Right hindlimb (tissue), 1 donor: Measurements from ENCODE around the gene TMEM131.
"Not testable (repeated sequence)": the region's sequence is repeated elsewhere in the genome, so short reads cannot be mapped to it uniquely, and the experiment has no call there.

Experiments
- DNase-seq: peaks from one replicate; pipeline ENCODE4 v3.0.0-alpha.2; 2018

Gene TMEM131

DNA sequence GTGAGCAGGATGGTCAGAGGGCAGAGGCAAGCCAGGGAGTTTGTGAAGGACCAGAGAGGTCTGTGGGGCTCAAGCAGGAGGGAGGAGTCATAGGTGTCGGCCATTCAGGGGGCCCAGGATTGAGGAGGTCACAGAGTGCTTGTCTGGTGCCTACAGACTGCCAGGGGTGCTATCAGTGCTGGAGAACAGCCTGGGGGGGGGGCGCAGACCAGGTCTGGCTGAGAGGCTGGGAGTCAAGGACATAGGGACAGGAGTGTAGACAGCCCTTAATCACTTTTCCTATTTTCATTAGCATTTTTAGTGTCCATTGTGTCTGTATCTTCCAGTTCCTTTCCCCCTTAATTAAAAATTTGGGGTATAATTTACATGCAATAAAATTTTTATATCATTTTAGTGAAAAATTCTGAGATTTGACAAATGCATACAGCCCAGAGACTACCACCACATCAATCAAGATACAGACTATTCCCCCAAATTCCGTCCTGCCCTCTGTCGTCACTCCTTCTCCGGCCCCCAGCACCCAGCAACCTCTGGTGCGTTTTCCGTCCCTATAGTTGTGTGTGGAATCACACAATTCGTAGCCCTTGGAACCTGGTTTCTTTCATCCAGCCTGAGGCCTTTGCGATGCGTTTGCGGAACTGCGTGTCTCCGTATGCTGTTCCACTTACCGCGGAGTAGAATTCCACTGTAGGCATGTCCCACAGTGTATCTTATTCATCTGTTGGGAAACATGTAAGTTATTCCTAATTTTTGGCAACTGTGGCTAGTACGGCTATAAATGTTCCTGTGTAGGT, 276.2 kb downstream of the TMEM131 start:
- no peak for DNase-seq

DNA sequence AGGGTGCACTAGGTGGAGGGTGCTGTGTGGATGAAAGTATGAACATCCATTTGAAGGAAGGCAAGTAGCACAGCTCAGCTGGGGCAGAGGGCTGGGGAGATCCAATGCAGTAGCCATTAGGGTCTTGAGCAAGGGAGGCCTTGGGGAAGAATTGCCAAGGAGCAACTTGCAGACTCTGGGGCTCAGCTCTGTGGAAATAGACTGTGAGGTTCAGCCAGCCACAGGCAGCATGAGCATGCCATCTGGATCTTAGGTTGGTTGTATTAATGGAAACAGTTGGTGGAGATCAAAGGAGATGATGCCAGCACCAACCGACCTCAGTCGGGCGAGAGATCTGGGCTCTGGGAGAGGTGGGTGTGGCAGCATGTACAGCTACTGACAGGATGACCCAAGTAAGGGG, 276.8 kb downstream of the TMEM131 start:
- peak; percentile 5 for DNase-seq

DNA sequence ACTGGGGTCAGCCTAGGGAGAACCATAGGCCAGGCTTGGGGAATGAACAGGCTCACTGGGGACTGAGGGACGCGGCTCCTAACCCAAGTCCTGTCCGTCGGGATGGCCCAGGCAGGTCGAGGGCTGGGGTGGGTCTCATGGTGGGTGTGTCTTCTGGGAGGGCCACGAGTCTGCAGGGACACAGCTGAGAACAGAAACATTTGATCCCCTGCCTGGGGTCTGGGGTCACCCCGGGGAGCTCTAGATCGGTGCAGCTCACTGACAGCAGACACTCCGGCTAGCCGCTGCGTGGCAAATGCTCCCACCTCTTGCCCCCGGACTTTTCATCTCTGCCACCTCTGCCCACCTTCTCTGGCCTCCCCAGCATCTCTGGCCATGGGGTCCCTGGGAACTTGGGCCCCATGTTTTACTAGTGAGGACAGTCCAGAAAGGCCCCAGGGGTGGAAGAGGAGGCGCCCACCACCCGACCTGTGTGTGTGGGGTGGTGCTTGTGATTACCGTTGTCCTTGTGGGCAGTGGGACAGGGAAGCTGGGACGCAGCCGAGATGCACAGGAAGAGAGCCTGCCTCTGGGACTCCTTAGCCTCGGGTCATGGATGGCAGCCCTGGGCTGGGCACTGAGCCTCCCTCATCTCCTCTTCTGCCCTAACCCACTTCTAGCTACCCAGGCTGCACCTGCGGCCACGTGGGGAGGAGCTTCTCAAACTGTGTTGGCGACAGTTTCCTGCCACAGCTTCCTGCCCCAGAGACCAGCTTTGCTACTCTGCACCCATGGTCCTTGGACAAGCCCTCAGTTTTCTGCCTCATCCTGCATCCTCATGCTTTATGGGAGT, 277.5 kb downstream of the TMEM131 start:
- peak; percentile 8 for DNase-seq

DNA sequence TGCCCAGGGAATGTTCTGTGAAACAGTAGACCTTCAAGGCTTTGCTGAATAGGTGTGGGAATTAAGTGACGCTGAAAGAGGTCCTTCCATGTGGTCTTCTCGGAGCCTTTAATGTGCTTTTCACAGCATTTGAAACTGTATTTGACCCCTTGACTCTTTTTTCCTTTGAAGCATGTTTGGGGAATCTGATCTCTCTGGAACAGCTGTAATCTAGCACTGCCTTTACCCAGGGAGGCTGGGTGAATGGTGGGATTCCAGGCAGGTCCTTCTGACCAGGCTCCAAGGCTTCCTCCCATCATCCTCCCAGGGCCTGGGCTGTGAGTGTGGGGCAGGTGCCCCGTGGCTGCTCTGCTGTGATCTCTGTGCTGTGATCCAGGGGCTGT, 278.1 kb downstream of the TMEM131 start:
- DNase-seq: no peak

DNA sequence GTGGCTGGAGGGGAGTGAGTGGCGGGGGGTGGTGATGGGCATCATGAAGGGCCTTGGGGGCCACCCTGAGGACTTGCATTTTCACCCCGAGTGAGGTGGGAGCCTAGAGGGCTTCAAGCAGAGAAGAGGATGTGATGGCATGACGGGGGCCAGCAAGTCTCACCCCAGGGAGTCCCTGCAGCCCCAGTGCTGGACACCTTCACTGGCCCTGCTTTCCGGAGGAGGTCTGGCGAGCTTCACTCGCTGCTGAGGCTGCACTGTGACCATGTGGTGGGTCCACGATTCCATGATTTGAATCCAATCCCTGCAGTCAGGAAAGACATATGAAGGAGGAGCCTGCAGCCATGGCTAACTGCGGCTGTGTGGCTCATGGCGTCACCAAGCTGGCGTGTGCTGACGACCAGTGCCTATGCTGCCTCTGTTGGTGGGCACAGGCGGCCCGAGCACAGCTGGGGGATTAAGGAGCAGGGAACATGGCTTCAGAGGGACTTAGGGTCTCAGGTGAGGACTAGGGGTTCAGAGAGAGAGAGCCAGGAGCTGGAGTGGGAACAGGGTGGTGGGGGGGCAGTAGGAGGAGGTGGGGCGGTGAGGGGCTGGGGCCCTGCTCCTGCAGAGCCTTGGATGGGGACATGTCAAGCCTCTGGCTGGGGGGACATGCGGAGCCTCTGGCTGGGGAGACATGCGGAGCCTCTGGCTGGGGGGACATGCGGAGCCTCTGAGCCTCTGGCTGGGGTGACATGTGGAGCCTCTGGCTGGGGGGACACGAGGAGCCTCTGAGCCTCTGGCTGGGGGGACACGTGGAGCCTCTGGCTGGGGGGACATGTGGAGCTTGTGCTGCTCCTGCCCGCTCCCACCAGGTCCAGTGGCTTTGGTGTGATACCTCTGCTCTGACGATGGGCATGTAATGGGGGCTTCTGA, 278.8 kb downstream of the TMEM131 start:
- peak; percentile 8 for DNase-seq

DNA sequence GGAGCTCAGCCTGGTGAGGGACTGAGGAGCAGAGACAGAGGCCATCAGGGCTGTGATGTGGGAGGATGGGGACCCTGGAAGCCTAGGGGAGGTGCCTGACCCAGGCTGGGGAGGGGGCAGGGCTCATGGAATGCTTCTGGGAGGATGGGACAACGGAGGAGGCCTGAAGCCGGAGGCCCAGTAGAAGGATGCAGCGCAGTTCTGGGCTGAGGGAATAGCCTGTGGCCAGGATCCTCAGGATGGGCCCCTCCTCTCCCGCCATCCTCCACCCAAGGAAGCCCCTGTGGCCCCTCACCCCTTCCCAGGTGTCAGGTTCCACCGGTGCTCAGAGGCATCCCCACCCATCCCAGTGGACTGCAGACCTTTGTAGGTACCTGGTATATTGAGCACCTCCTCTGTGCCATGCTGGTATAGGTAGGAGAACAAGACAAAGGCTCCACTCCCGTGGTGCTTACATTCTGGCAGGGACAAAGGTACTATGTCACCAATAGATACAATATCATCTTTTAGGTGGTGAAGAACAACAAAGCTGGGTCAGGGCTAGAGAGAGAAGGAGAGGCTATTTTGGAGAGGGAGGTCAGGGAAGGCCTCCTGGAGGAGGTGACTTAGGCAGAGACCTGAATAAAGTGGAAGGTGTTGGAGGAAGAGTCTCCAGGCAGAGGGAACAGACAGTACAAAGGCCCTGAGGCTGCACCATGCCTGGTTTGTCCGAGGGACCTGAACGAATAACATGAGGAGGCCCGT, 279.6 kb downstream of the TMEM131 start:
- peak; percentile 9 for DNase-seq

DNA sequence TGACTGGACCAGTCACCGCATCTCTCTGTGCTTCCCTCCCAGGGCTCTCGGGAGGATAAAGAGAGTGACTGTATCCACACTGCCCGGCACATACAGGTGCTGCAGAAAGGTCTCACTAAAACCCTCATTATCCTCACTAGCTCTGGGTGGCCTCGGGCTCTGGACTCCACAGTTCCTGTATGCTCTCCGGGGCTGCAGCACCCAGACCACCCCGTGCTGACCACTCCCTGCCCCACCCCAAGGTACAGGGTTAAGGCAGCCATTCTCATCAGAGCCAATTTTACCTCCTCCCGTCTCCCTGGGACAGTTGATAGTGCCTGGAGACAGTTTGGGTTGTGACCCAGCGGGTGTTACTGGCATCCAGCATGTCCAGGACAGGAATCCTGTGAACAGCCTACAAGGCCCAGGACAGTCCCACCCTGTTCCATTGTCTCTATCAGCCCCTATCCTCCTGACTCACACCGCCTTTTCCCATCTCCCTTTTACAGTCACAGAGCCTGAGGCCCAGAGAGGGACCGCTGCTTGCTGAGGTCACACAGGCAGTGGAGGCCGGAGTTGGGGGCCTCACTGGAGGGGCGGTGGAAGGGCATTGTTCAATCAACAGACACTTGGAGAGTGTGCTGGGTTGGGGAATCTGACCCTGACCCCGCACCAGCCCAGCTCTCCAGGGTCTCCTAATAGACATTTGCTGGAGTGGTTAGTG, 280.6 kb downstream of the TMEM131 start:
- peak; percentile 9 for DNase-seq

DNA sequence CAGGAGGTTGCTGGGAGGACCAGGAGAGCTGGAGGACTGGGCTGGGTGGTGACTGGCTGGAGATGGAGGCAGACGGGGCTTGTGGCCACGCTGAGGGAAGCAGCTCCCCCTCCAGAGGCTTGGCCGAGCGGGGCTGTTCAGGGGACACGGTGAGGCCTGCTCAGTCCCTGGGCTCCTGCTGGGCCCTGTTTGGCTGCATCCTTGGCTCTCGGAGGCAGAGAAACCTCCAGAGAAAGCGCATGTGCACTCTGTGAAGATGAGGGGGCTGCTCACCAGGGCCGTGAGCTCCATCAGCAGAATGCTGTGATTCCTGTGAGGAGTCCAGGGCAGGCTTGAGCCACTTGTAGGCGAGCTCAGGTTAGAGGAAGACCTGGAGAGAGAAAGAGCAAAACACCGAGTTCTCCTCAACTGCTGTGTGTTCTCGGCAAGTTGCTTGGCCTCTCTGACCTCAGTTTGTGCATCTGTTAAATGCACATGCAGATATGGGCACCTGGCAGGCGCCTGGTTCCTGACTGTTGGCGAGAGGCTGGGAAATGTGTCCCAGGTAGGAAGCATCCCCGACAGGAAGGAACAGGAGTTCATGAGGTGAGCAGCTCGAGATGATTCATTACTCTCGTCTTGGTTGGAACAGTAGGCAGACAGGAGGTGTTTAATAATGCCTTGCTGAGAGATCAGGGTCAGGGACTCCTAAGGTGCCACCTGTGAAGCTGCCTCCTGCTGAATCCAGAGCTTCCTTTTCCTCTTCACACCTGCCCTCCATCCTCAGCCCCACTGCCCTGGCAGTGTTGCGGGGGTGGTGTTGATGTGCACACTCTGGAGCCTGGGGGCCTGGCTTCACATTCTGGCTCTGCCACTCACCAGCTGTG, 281.4 kb downstream of the TMEM131 start:
- peak; percentile 11 for DNase-seq

DNA sequence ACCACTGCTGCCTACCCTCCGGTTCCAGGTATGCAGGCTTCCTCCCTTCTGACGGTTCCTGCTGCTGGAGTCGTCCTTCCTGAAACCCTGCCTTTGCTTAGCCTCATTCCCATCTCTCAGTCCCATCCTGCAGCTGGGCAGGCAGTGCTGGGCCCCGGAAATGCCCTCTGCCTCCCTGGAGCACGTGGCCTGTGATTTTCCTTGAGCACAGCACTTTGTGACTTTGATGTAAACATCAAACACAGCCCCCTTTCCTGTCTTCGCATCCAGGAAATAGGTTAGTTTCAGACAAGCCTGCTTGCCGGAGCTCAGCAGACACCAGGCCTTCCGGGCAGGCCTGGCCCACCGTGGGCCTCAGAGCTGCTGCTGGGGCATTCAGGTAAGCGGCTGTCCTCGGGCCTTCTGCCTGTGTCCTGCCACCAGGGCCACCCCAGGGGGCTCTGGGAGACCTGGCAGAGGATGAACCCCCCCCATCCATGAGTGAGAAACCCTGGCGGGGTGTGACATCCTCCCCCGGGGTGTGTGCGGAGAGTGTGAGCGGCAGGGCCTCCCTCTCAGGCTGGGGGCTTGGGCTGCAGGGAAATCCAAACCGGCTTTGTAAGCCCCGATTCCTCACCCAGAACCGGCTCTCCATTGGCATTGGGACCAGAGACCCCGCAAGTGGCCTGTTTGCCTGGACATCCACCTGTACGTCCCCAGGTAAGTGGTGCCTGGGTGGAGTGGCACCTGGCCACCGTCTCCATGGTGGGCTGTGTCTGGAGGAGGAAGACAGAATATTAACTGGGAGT, 282.3 kb downstream of the TMEM131 start, which contains the start of gene ZAP70:
Gene ZAP70 (plus strand): TSS at position 281 of the 788 bp plus-strand sequence. CDS start 10,461 bp downstream, outside the sequence.
- DNase-seq: peak; percentile 10

DNA sequence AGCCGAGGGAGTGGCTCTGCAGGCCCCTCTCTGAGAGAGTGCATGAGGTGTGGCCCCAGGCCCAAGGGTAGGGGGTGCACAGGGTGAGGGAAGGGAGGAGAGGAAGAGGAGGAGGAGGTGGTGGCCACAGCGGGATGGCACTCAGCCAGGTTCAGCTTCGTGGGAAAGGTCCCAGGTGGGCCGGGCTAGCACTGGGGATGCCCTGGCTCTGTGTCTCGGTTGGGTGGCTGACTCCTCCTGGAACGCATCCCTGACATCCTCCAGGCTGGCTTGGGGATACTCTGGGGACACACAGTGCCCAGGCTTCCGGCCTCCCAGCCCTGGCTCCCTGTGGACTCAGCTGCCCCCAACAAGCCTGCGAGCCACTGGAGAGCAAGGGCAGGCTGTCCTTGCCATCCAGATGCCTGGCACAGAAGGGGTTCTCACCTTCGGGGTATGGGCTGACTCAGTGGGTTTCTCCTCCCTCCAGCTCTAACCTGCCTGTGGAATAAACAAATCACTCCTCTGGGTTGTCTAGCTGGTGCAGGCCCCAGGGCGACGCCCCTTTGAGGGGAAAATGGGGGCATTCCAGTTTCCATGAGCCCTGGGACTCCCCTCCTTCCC, 283.0 kb downstream of the TMEM131 start:
- DNase-seq: peak; percentile 10

DNA sequence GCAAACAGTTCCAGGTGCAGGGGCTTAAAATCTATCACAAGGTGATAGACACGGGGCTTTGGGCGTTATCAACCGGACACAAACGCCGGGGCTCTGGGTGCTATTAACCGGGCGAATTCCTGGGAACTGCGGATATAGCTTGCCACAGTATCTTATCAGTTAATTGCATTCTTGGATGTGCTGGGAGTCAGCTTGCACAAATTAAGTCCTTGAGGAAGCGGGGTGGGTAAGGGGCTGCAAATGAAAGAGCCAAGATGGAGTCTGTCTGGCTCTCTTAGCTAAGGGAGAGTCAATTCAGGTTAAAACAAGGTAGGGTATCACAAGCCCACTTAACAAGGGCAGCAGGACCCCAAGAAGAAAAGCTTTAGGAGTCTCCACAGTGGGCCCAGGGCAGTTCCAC, 283.6 kb downstream of the TMEM131 start:
- DNase-seq: not testable (repeated sequence)

DNA sequence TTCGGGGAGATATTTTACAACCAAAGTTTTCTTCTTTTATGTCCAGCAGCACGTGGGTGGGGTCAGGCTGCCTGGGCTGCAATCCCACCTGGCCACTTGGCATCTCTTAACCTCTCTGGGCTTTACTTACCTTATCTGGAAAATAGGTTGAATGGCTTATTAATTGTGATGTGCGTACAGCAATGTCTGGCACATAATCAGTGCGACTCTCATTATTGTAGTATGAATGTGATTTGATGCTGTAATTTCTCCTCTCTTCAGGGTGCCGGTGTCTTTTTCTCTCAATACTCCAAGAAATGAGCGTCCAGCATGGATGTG, 284.4 kb downstream of the TMEM131 start:
- DNase-seq: no peak

DNA sequence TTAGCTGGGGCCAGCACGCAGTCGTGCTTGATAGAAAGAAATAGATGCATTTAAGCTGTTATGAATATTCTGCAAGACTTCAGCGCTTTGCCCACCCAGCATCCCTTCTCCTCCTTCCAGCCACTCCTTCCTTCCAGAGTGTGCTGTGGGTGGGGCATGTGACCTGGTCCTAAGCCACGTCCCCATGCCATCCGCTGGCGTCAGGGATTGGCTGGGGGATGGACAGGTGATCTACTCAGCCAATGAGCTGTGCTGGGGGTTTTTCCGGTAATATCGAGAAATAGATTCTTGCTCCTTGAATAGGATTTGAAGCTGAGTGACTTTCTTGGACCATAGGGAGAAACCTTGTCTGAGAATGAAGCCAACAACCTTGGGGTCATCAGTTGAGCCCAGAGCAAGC, 287.1 kb downstream of the TMEM131 start:
- no peak for DNase-seq

DNA sequence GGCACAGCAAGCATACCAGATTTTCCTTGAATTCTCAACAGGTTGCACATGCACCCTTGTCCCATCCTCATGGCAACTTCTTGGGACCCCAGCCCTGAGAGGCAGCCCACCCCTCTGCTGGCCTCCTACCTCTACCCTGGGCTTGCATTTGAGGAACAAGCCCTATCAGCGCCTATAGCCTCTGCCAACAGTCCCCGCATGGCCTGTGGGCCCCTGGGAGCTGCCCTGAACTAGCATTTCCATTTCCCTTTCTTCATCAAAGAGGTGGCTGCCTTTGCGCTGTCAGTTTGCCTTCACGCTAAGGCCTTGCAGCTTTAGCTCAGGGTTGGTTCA, 287.7 kb downstream of the TMEM131 start:
- DNase-seq: no peak

DNA sequence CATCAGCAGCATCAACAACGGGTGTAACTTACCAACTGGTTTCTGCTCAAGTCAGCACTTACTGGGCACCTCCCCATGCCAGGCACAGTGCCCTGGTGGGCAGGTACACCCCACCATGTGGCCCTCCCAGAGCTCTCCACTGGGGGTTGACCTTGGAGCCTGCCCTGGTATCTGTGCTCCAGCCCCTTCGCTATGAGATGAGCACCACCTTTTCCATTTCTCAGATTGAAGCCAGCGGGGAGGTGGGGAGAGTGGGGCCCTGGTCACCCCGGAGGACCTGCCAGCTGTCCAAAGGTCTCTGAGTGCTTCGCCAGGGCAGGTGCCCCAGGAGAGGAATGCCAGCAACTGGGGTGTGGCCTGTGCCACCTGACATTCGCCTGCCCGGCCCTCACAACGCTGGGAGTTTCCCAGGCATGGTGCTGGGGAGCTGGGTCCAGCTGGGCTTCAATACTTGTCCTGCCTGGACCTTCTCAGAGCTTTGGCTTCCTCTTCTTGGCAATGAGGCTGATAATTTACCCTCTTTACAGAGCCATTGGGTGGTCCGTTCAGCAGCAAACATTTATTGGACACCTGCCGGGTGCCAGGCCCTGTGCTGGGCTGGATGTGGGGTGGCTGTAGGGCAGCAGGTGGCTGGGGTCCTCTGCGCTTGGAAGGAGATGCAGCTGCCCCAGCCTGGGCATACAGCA, 288.2 kb downstream of the TMEM131 start:
- DNase-seq: no peak

DNA sequence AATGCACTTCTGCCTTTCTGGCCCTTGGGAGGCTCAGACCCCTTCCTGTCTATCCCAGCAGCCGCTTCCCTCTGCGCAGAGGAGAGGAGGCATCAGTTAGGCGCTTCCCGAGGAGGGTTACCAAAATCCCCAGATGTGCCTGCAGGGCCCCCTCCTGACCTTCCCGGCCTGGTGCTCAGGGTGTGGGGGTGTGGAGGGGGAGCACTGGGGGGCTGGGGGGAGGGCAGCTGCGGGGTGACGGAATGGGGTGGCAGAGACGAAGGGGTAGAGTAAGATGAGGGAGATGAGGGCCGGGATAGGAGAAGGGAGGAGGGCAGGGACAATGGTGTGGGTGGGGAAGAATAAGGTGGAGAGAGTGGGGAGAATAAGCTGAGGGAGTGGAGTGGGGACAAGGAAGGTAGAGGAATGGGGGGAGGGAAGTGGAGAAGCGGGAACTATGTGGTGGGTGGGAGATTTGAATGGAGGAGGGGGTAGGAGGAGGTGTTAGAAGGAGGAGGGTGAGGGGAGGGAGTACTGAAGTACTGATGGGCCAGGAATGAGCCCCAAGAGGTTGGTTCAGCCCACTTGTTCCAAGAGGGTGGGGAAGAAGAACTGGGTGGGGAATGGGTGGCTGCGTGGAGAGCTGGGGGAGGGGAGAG, 288.9 kb downstream of the TMEM131 start:
- no peak for DNase-seq
